CD4-positive, alpha-beta T cell treated with Interleukin-1 beta for 1 hour (primary cell): ENCODE results near the gene RYR2.
"Not testable (repeated sequence)": the region's sequence is repeated elsewhere in the genome, so short reads cannot be mapped to it uniquely, and the experiment has no call there.

Experiments
- DNase-seq, 2 donors: peaks; one replicate each; pipeline ENCODE4 v3.0.0-alpha.2; 2020 to 2022

RYR2 gene

GRCh38 chr1:237151979-237152378, 110.0 kb downstream of the RYR2 start:
- not testable (repeated sequence) for DNase-seq

- DNase-seq, result no peak
These were observed 110.7 kb downstream of the RYR2 start for GRCh38 chr1:237152506-237153335.

- DNase-seq, result no peak
These were observed 112.2 kb downstream of the RYR2 start for GRCh38 chr1:237154157-237154556.

- no peak for DNase-seq
These were observed 122.7 kb downstream of the RYR2 start for GRCh38 chr1:237164406-237165352.

- no peak for DNase-seq
These were observed 124.1 kb downstream of the RYR2 start for GRCh38 chr1:237166086-237166485.

GRCh38 chr1:237166593-237167101, 124.7 kb downstream of the RYR2 start:
- no peak for DNase-seq

GRCh38 chr1:237170149-237170548, 128.2 kb downstream of the RYR2 start:
- DNase-seq, result no peak

GRCh38 chr1:237171454-237172117, 129.6 kb downstream of the RYR2 start:
- DNase-seq, result no peak

GRCh38 chr1:237172118-237172485, 130.1 kb downstream of the RYR2 start:
- no peak for DNase-seq

- no peak for DNase-seq
These were observed 137.5 kb downstream of the RYR2 start for GRCh38 chr1:237179503-237179902.

- DNase-seq, result no peak
These were observed 138.3 kb downstream of the RYR2 start for GRCh38 chr1:237180256-237180655.

- no peak for DNase-seq
These were observed 139.8 kb downstream of the RYR2 start for GRCh38 chr1:237181743-237182317.

GRCh38 chr1:237183963-237184540, 142.1 kb downstream of the RYR2 start:
- DNase-seq, result no peak

- DNase-seq, result no peak
These were observed 144.7 kb downstream of the RYR2 start for GRCh38 chr1:237186675-237187074.

- DNase-seq, result no peak
These were observed 145.9 kb downstream of the RYR2 start for GRCh38 chr1:237187842-237188241.

GRCh38 chr1:237191403-237191802, 149.4 kb downstream of the RYR2 start:
- no peak for DNase-seq

GRCh38 chr1:237197470-237198425, 155.8 kb downstream of the RYR2 start:
- DNase-seq, result no peak

GRCh38 chr1:237199026-237199425, 157.0 kb downstream of the RYR2 start:
- DNase-seq, result no peak

GRCh38 chr1:237201155-237201554, 159.2 kb downstream of the RYR2 start:
- no peak for DNase-seq

- no peak for DNase-seq
These were observed 162.9 kb downstream of the RYR2 start for GRCh38 chr1:237204841-237205240.
